Keratinocyte (primary cell): ENCODE results near the gene B3GALT4. TPM values are rescaled to one million over a fixed set of nuclear protein-coding genes. Genes with fewer than 3 reads are reported as not detected.

Experiments used
- DNase-seq: peaks from one replicate; pipeline ENCODE4 v3.0.0-alpha.2; 2011; ENCODE audit warnings: low read depth, missing footprints, low spot score
- FAIRE-seq: peaks from 2 replicates; lab custom pipeline; 2011; peaks lifted over from hg19 to GRCh38; lab: Jason Lieb, UNC
- H2AFZ ChIP-seq: 2 replicates; pipeline ENCODE4 v1.6.0; 2012; ENCODE audit warnings: low read length, control low read depth, inconsistent platforms; ENCODE audit not compliant: control insufficient read depth
- H3K27ac ChIP-seq: 2 replicates; pipeline ENCODE4 v1.5.1; 2011; ENCODE audit warnings: low read length; ENCODE audit not compliant: control insufficient read depth, insufficient read depth
- H3K27me3 ChIP-seq: 3 replicates; pipeline ENCODE4 v1.6.0; 2011; ENCODE audit warnings: low read length; ENCODE audit not compliant: control insufficient read depth, insufficient read depth; ENCODE audit errors: extremely low read depth
- H3K36me3 ChIP-seq, 2 experiments: 2 replicates in 1 of 2; 3 replicates in 1 of 2; pipeline ENCODE4 v1.5.1; 2011; ENCODE audit warnings: low read length in 2 of 2, mild to moderate bottlenecking in 1 of 2; ENCODE audit not compliant: control insufficient read depth in 2 of 2, insufficient read depth in 2 of 2; ENCODE audit errors: extremely low read depth in 1 of 2
- H3K4me1 ChIP-seq: 3 replicates; pipeline ENCODE4 v1.5.1; 2011; ENCODE audit warnings: low read length; ENCODE audit not compliant: control insufficient read depth, insufficient read depth; ENCODE audit errors: extremely low read depth
- H3K4me2 ChIP-seq: 3 replicates; pipeline ENCODE4 v1.6.0; 2011; ENCODE audit warnings: low read depth, low read length; ENCODE audit not compliant: control insufficient read depth, insufficient read depth; ENCODE audit errors: extremely low read depth
- H3K4me3 ChIP-seq, 3 experiments: fragments of 200-600 bp in 1 of 3; sonication (generic) in 1 of 3; 2 replicates in 2 of 3; 3 replicates in 1 of 3; pipeline ENCODE4 v1.5.1; 2011 to 2016; ENCODE audit warnings: low read length in 3 of 3, mild to moderate bottlenecking in 3 of 3, control low read depth in 2 of 3, inconsistent platforms in 1 of 3, low read depth in 1 of 3, mixed read lengths in 1 of 3, mixed run types in 1 of 3, moderate library complexity in 1 of 3; ENCODE audit not compliant: control insufficient read depth in 2 of 3, insufficient read depth in 2 of 3; ENCODE audit errors: extremely low read depth in 1 of 3
- H3K79me2 ChIP-seq: 2 replicates; pipeline ENCODE4 v1.6.0; 2012; ENCODE audit warnings: low read length; ENCODE audit not compliant: control insufficient read depth, insufficient read depth
- H3K9ac ChIP-seq: 3 replicates; pipeline ENCODE4 v1.6.0; 2011; ENCODE audit warnings: low read length; ENCODE audit not compliant: control insufficient read depth, insufficient read depth; ENCODE audit errors: extremely low read depth
- H3K9me1 ChIP-seq: 3 replicates; pipeline ENCODE4 v1.6.0; 2011; ENCODE audit warnings: low read length; ENCODE audit not compliant: control insufficient read depth, insufficient read depth; ENCODE audit errors: extremely low read depth
- H3K9me3 ChIP-seq: 2 replicates; pipeline ENCODE4 v1.5.1; 2012; ENCODE audit warnings: low read depth, low read length; ENCODE audit not compliant: control insufficient read depth
- H4K20me1 ChIP-seq: 3 replicates; pipeline ENCODE4 v1.6.0; 2011; ENCODE audit warnings: low read length; ENCODE audit not compliant: control insufficient read depth, insufficient read depth; ENCODE audit errors: extremely low read depth
- EZH2 ChIP-seq: IDR thresholded peaks from one replicate; pipeline ENCODE4 v1.6.1; 2012; ENCODE audit warnings: inconsistent platforms, mild to moderate bottlenecking, low read length, moderate library complexity
- dilution Hi-C: fragments of 300-500 bp; cut with MboI; formaldehyde crosslinking; loops from one replicate; pipeline ENCODE4 v1.7.0; 2020; ENCODE audit warnings: low sequenced_read_pairs; ENCODE audit not compliant: extremely low pct_ligation_motif_present
- polyA plus RNA-seq, 5 experiments: library from polyadenylated mRNA; depleted of rRNA in 3 of 5; stranded (reverse) in 3 of 5; stranded (forward) in 1 of 5; unstranded in 1 of 5; fragments of >200 nt; gene quantifications; 1 replicate in 1 of 5; 2 replicates in 3 of 5; 3 replicates in 1 of 5; pipeline versions ENCODE4 v1.2.1 to v1.2.3, GENCODE V29; 2011 to 2012; ENCODE audit warnings: missing spikeins in 2 of 5, low read depth in 1 of 5, low replicate concordance in 1 of 5
- TF ChIP-seq, protein P1 (sequence below), 3 experiments: IDR thresholded peaks in 1 of 3; conservative IDR thresholded peaks in 1 of 3; optimal IDR thresholded peaks in 1 of 3; 2 replicates in 2 of 3; 3 replicates in 1 of 3; pipeline versions ENCODE3 to v1.5.1; 2011; ENCODE audit warnings: low read length in 3 of 3, mild to moderate bottlenecking in 3 of 3, moderate library complexity in 2 of 3, control low read depth in 1 of 3, inconsistent platforms in 1 of 3; ENCODE audit not compliant: insufficient read depth in 2 of 3; ENCODE audit errors: extremely low read depth in 1 of 3

B3GALT4 gene
- polyA plus RNA-seq, 1 donor (not counting 4 experiments of a cell fraction or from before 2014, with no cell fraction given): 0.31 TPM

DNA sequence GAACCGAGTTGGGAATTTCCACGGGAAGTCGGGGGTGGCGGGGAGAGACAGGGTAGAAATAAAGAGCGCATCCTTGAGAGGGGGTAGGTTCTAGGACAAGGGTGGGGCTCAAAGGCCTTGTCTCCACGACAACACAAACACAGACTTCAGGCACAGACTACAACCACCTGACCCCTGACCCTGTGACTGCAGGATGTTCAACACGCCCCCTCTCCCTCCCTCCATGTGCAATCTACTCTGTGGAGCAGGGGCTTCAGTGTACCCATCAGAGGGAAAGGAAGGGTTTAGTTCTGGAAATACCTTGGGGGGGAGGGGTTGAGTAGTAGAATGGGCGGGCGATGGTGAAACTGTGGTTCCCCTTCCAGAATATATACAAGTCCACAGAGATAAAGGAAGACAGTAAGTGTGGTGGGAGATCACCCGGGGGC is 37.6 kb downstream of the B3GALT4 start:
- no peak for FAIRE-seq
- peak overlapping the region; percentile 96 for H3K27ac ChIP-seq
- TF ChIP-seq, protein P1, sequence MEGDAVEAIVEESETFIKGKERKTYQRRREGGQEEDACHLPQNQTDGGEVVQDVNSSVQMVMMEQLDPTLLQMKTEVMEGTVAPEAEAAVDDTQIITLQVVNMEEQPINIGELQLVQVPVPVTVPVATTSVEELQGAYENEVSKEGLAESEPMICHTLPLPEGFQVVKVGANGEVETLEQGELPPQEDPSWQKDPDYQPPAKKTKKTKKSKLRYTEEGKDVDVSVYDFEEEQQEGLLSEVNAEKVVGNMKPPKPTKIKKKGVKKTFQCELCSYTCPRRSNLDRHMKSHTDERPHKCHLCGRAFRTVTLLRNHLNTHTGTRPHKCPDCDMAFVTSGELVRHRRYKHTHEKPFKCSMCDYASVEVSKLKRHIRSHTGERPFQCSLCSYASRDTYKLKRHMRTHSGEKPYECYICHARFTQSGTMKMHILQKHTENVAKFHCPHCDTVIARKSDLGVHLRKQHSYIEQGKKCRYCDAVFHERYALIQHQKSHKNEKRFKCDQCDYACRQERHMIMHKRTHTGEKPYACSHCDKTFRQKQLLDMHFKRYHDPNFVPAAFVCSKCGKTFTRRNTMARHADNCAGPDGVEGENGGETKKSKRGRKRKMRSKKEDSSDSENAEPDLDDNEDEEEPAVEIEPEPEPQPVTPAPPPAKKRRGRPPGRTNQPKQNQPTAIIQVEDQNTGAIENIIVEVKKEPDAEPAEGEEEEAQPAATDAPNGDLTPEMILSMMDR (optimal IDR thresholded peaks at IDR 0.05 in 1 of 3, IDR thresholded peaks at IDR 0.05 in 1 of 3, conservative IDR thresholded peaks at IDR 0.05 in 1 of 3; ENCODE audit: extremely low read depth in 1 of 3, insufficient read depth in 2 of 3, low read length in 3 of 3): no peak
- TF ChIP-seq EZH2: no peak
- dilution Hi-C loops: no loop called here
- H3K4me3 ChIP-seq: peak overlapping the region; percentile 69 to 95 (median 95)
- H4K20me1 ChIP-seq: no peaks in the 10 kb centered on the region
- no peaks in the 10 kb centered on the region for H3K27me3 ChIP-seq
- H3K9me1 ChIP-seq: no peaks in the 10 kb centered on the region
- H2AFZ ChIP-seq: peak overlapping the region; percentile 5
- H3K4me2 ChIP-seq: peak overlapping the region; percentile 76
- no peak for DNase-seq
- H3K4me1 ChIP-seq: peaks cover 26% of the 10 kb centered on the region
- peaks cover 16 to 17% of the 10 kb centered on the region in 2 experiments for H3K36me3 ChIP-seq
- H3K9me3 ChIP-seq: no peaks in the 10 kb centered on the region
- peaks cover 51% of the 10 kb centered on the region for H3K79me2 ChIP-seq
- H3K9ac ChIP-seq: peak overlapping the region; percentile 99

DNA sequence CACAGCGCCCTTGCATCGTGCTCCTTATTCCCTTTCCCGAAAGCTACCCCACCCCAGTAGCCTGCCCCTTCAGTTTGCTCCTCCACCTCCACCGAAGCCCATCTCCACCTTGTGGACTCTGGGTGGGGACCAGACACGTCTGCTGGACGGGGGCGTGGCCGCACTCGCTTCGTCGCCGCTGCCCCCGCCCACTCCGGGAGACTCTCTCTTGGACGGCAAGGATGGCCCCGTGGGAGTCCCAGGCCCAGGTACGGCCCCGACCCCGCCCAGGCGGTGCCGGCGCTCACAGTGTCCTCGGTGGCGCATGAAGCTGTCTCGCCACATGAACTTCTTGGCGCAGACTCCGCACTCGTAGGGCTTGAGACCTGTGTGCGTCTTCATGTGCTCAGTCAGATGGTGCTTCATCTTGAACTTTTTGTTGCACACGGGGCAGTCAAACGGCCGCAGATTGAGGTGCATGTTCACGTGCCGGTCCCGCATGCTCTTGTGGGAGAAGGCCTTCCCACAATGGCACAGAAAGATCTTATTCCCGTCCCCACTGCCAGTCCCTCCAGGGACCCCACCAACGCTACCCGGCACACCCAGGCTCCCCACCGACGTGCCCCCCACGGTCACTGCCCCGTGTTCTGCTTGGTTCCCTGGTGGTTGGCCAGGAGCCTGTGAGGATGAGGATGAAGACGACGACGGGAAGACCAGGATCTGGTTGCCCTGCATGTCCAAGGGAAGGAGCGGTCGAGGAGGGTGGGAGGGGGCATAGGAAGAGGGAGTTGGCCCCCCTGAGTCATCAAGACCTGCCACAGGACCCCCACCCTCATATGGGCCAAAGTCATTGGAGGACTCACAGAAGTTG is 38.2 kb downstream of the B3GALT4 start:
- Histone ChIP-seq H3K27ac (peak overlapping the region; percentile 96), H4K20me1 (no peaks in the 10 kb centered on the region), H3K9me1 (no peaks in the 10 kb centered on the region), H3K4me3 (peak overlapping the region; percentile 69 to 95 (median 95)), H3K27me3 (no peaks in the 10 kb centered on the region), H3K9ac (peak overlapping the region; percentile 99), H3K4me1 (peaks cover 31% of the 10 kb centered on the region), H2AFZ (peak overlapping the region; percentile 5), H3K4me2 (peak overlapping the region; percentile 76), H3K36me3 (peaks cover 22% of the 10 kb centered on the region in 2 experiments), H3K79me2 (peaks cover 52% of the 10 kb centered on the region), H3K9me3 (no peaks in the 10 kb centered on the region)
- FAIRE-seq: no peak
- no peak for TF ChIP-seq EZH2
- TF ChIP-seq, protein P1 (optimal IDR thresholded peaks at IDR 0.05 in 1 of 3, IDR thresholded peaks at IDR 0.05 in 1 of 3, conservative IDR thresholded peaks at IDR 0.05 in 1 of 3; ENCODE audit: extremely low read depth in 1 of 3, insufficient read depth in 2 of 3, low read length in 3 of 3): no peak
- dilution Hi-C loops: no loop called here
- no peak for DNase-seq
